Heart left ventricle (tissue), 16 donors: ENCODE measurements around the gene KLHL12. TPM values are rescaled to one million over a fixed set of nuclear protein-coding genes. Genes with fewer than 3 reads are reported as not detected.

Experiments
- ATAC-seq, 4 donors: fragments of 200-7000 bp; cut with Tn5 transposase; one replicate each; pipeline ENCODE4 v1.9.1; 2020 to 2022; ENCODE audit warnings: moderate library complexity in 4 of 4, mild to moderate bottlenecking in 3 of 4, moderate number of reproducible peaks in 1 of 4
- DNase-seq, 5 donors: peaks; one replicate each; pipeline ENCODE4 v3.0.0-alpha.2; 2020
- H3K27ac ChIP-seq, 12 donors: fragments of 200-600 bp; sonication (generic) in 4 of 12; one replicate each; pipeline versions ENCODE4 v1.5.0 to v1.8.0; 2016 to 2022; ENCODE audit warnings: mild to moderate bottlenecking in 2 of 12
- H3K27me3 ChIP-seq, 9 donors: fragments of 200-600 bp; sonication (generic) in 2 of 9; one replicate each; pipeline versions ENCODE4 v1.5.1 to v1.8.0; 2016 to 2022; ENCODE audit warnings: mild to moderate bottlenecking in 3 of 9
- H3K36me3 ChIP-seq, 9 donors: fragments of 200-600 bp; sonication (generic) in 2 of 9; one replicate each; pipeline versions ENCODE4 v1.5.0 to v1.8.0; 2018 to 2022; ENCODE audit warnings: mild to moderate bottlenecking in 2 of 9
- H3K4me1 ChIP-seq, 12 donors: fragments of 200-600 bp; sonication (generic) in 4 of 12; one replicate each; pipeline versions ENCODE4 v1.5.0 to v1.8.0; 2016 to 2022; ENCODE audit warnings: mild to moderate bottlenecking in 3 of 12
- H3K4me3 ChIP-seq, 12 donors: fragments of 200-600 bp; sonication (generic) in 4 of 12; one replicate each; pipeline versions ENCODE4 v1.5.0 to v1.8.0; 2017 to 2022; ENCODE audit warnings: mild to moderate bottlenecking in 9 of 12, moderate library complexity in 4 of 12
- H3K9me3 ChIP-seq, 12 donors: fragments of 200-600 bp; sonication (generic) in 4 of 12; one replicate each; pipeline versions ENCODE4 v1.5.0 to v1.8.0; 2016 to 2022; ENCODE audit warnings: mild to moderate bottlenecking in 1 of 12
- CTCF ChIP-seq, 12 donors: fragments of 200-600 bp; sonication (generic) in 4 of 12; IDR thresholded peaks; one replicate each; pipeline versions ENCODE4 v1.5.0 to v1.8.0; 2018 to 2022; ENCODE audit warnings: antibody characterized with exemption in 12 of 12, mild to moderate bottlenecking in 5 of 12
- POLR2A ChIP-seq, 2 donors: fragments of 450-650 bp; IDR thresholded peaks; one replicate each; pipeline ENCODE4 v1.6.1; 2017; ENCODE audit warnings: antibody characterized with exemption in 2 of 2, mild to moderate bottlenecking in 2 of 2, moderate library complexity in 2 of 2
- WGBS, 4 donors: extraction: QIAGEN DNeasy Blood & Tissue Kit in 2 of 4; methylation state at CpG; one replicate each; pipeline versions ENCODE4 v1.1.5 to v1.1.7; 2013 to 2018; 5-methylcytosine and 5-hydroxymethylcytosine counted together
- intact Hi-C, 10 donors: fragments of 100-400 bp; cut with DNase I; formaldehyde crosslinking; loops; one replicate each; pipeline versions ENCODE4 v1.11.1 to v1.14.2; 2022
- polyA plus RNA-seq, 2 donors: library from polyadenylated mRNA; stranded (reverse); fragments of 200-250 nt; gene quantifications; one replicate each; pipeline ENCODE4 v1.2.3, GENCODE V29; 2013
- total RNA-seq, 9 donors: library from RNA; depleted of rRNA in 2 of 9; stranded (reverse); fragments of >200 nt in 2 of 9; fragmentation: NEBNext Ultra II Directional in 3 of 9; extraction: Animal tissue kit (Norgen Biotek cat#: 25700) in 3 of 9; gene quantifications; one replicate each; pipeline versions ENCODE4 v1.1.0 to v1.2.4, GENCODE V29; 2016 to 2023
- donor health status: ischemic (EF 13 %, LVEDD 7.1; RV severe dilation, severe dysfunction).
- donor health status: healthy with polysubstance abuse.
- donor health status: DM: no; HTN: yes; CAD: no.
- donor health status: DM: no; HTN: no; CAD: no.
- donor health status: ischemic (EF 25% LVEDD 6.9; RV normal size, moderate dysfunction).
- donor health status: ischemic (EF 25% LVEDD 5.7; RV mildly dilated, moderate dysfunction).
- donor health status: healthy.
- donor health status: DM: yes; HTN: yes; CAD: no.
- donor health status: ischemic (EF 35%, LVEDD 5.7; RV mildly dilated, moderate dysfunction).
- donor health status: nonischemic (EF 11% LVEDD 7.7; RV severe dilation, severe dysfunction).
- donor health status: DM: yes; HTN: yes; CAD: no.
- donor health status: PGD.
- donor health status: ischemic (EF 29% LVEDD 5.4; RV normal size, mild dysfunction).
- donor health status: nonischemic (EF 23%, LVEDD 6.1; RV moderate dilation, normal function).

The KLHL12 gene
- total and polyA plus RNA-seq, 11 donors: 10.4 to 30.1 (median 18.8) TPM

DNA sequence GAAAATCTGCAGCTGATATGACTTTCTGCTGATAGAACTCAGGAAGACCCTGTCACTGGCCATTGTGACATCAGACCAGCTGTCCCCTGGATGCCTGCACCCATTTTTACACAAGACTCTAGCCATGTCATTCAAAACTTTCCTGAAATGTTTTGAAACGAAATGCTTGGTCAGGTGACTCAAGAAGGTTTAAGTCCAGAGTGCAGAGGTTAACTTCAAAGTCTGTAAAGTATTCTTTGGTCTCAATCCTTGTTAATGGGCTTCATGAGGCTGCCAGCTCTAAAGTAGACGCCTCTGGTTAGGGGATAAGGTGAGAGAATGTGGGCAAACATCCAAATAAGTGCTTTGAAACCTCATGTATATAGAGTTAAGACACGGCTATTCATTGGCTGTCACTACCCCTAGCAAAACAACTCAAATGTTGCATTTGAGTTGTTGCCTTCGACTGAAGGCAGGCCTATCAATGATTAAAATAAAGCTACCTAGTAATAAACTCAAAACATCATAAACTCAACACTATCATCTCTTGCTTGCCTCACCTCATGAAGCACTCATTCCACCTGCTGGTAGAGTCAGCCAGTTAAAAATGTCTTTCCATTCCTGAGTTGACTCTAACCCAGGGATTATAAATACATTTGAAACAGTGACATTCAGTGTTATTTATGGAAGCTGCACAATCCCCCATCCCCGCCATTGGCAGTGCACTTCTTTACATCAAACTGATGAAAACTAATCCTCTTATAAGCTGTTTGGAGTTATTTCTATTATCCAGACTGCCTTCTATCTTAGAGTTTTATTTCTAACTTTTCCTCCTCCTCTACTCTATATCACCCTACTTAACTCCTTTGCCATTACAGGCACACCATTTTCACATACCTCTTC, 64.1 kb downstream of the KLHL12 start:
- no peak for ATAC-seq
- no peaks in the 10 kb centered on the region for H3K9me3 ChIP-seq
- peaks cover 0 to 6% (median 0%) of the 10 kb centered on the region in 9 donors for H3K27me3 ChIP-seq
- H3K4me1 ChIP-seq: peaks cover 0 to 20% (median 10%) of the 10 kb centered on the region in 12 donors
- WGBS, 4 donors: 68 to 81% (median 73%) methylated on average over 5 of the region's 5 CpGs
- no peak overlapping the region for H3K4me3 ChIP-seq
- intact Hi-C loops: loop anchor here in 2 of 10 donors (5.0 to 10.0 kb wide), 2 partner anchors 51 to 98 kb away; partner anchors contain the start of gene PCAT6 (in 1 of the 2)
- TF ChIP-seq CTCF (IDR thresholded peaks at IDR 0.05): no peak
- H3K27ac ChIP-seq: no peak overlapping the region
- H3K36me3 ChIP-seq: no peaks in the 10 kb centered on the region
- DNase-seq: no peak

DNA sequence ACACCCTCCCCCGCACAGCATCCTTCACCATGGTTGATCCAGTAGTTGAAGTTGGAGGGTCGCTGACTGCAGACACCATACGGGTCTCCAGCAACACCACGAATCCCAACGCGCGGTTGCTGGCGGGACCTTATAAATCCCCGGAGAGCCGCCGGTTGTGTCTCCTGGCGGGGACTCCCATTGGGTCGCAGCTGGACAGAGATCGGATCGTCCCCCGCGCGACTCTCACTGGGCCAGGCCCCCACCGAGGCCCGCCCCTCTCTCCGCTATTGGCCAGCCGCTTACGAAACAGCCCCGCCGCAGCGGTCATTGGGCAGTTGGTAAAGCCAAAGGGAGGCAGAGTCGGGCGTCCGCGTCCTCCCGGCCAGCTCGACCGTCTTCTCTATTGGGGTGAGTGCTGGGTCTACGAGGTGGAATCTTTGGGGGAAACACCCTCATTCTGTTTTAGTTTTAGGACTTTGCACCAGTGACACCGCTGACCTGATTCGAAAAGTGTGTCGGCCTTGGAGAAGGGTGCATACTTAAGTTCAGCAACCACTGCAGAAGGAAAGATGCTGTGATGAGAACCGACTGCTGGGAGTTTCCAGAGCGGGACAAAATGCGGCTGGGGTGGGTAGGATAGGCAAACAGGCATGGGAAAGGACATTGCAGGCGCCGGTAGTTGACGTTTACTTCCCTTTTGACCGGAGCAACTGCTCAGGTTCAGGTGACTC, 65.5 kb downstream of the KLHL12 start:
- DNase-seq (peak; percentile 92 to 96 (median 95)), ATAC-seq (peak; percentile 98 to 99 (median 98))
- Histone ChIP-seq H3K9me3 (no peaks in the 10 kb centered on the region), H3K27me3 (peaks cover 0 to 6% (median 0%) of the 10 kb centered on the region in 9 donors), H3K4me1 (peaks cover 0 to 21% (median 10%) of the 10 kb centered on the region in 12 donors), H3K36me3 (no peaks in the 10 kb centered on the region), H3K27ac (peak overlapping the region in 3 of 12 donors; percentile 31 to 61 (median 45)), H3K4me3 (peak overlapping the region; percentile 53 to 90 (median 78))
- 0 to 2% (median 1%) methylated on average over 23 to 44 of the region's 44 CpGs for WGBS, 4 donors
- TF ChIP-seq CTCF (IDR thresholded peaks at IDR 0.05) (no peak), POLR2A (IDR thresholded peaks at IDR 0.05) (peak; percentile 19 to 66)
- intact Hi-C loops: loop anchor here in 2 of 10 donors (5.0 to 10.0 kb wide), 2 partner anchors 49 to 97 kb away; partner anchors contain the start of gene PCAT6 (in 1 of the 2)

- WGBS, 4 donors: 0 to 7% (median 4%) methylated on average over 12 to 50 of the region's 50 CpGs
- ATAC-seq (peak in 3 of 4 donors; percentile 32 to 56 (median 47)), DNase-seq (peak; percentile 21 to 68 (median 32))
- TF ChIP-seq POLR2A (IDR thresholded peaks at IDR 0.05) (no peak), CTCF (IDR thresholded peaks at IDR 0.05) (no peak)
- Histone ChIP-seq H3K9me3 (no peaks in the 10 kb centered on the region), H3K4me1 (peaks cover 0 to 21% (median 10%) of the 10 kb centered on the region in 12 donors), H3K27ac (peak overlapping the region in 3 of 12 donors; percentile 31 to 61 (median 45)), H3K36me3 (no peaks in the 10 kb centered on the region), H3K27me3 (peaks cover 0 to 6% (median 0%) of the 10 kb centered on the region in 9 donors), H3K4me3 (peak overlapping the region; percentile 53 to 90 (median 78))
- intact Hi-C loops: loop anchor here in 2 of 10 donors (5.0 to 10.0 kb wide), 2 partner anchors 49 to 96 kb away; partner anchors contain the start of gene PCAT6 (in 1 of the 2)
Measured at GRCh38 chr1:202860744-202861419, 66.2 kb downstream of the KLHL12 start.
